GM12874 (cell line): Measurements from ENCODE around the gene ENPP6.

Source experiments
- CTCF ChIP-seq: IDR thresholded peaks from 2 replicates; pipeline ENCODE4 v1.5.1; 2011; ENCODE audit warnings: low read depth, mild to moderate bottlenecking, control low read depth, low read length, moderate library complexity; ENCODE audit not compliant: insufficient read depth

ENPP6 gene

GRCh38 chr4:184197536-184198082 lies 20.1 kb downstream of the ENPP6 start:
- no peak for TF ChIP-seq CTCF

GRCh38 chr4:184196730-184197385 lies 20.8 kb downstream of the ENPP6 start:
- no peak for TF ChIP-seq CTCF

- TF ChIP-seq CTCF = no peak
These were observed 23.8 kb downstream of the ENPP6 start for GRCh38 chr4:184193556-184194525.

GRCh38 chr4:184192933-184193332 lies 24.7 kb downstream of the ENPP6 start:
- no peak for TF ChIP-seq CTCF

- TF ChIP-seq CTCF = no peak
These were observed 26.4 kb downstream of the ENPP6 start for GRCh38 chr4:184191267-184191666.

GRCh38 chr4:184190711-184191110 lies 27.0 kb downstream of the ENPP6 start:
- TF ChIP-seq CTCF = no peak

- no peak for TF ChIP-seq CTCF
These were observed 27.7 kb downstream of the ENPP6 start for GRCh38 chr4:184189966-184190365.
